GM19438 (cell line): ENCODE measurements around the gene UVRAG.

Experiments used
- ATAC-seq: cut with Tn5 transposase; IDR thresholded peaks from one replicate; pipeline ENCODE4 v1.9.1; 2021; ENCODE audit warnings: low read depth; ENCODE audit not compliant: unreplicated experiment

The UVRAG gene

DNA sequence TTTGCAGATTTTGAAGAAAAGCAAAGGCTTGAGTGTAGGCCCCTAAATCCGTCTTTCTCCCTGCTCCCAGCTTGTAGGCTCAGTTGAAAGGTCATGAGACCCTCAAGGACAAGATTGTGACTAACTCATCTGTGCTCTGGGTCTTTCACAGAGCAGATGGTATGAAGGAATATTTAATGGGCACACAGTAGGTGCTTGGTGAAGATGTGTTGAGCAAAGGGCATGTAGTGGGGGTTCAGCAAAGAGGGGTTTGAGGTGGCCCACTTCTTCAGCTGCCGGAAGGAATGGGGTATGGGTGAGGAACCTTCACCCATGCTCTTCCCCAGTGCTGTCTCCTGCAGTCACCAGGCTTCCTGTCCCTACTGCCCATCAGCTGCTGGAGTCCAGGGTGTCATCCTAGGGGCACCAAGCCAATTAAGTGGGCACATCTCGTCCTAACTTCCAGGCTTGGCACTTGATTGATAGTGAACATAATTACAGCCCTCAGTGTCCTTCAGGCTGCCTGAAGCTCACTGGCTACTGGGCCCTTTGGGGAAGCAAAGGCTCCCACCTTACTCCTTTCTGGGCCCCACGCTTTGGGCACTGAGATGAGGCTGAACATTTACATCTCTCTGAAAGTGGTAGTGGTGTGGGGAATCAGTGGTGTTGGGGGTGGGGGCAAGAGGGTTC, 31.5 kb upstream of the UVRAG start:
- ATAC-seq = no peak

DNA sequence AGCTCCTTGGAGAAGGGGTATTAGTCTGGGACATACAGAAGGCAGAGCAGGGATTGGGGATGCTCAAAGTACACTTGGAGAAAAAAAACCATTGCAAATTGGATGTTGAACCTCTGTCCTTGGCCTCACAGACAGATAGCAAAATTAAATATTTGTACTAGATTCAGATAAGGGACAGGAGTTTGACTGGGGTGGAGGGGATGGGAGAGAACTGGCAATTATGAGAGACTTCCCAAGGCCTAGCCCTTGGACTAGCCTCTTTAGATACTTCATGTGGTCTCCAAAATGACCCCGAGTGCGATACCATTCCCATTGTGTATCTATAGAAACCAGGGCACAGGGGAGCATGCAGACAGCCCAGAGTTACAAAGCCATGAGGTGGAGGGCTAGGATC, 30.9 kb upstream of the UVRAG start:
- no peak for ATAC-seq

DNA sequence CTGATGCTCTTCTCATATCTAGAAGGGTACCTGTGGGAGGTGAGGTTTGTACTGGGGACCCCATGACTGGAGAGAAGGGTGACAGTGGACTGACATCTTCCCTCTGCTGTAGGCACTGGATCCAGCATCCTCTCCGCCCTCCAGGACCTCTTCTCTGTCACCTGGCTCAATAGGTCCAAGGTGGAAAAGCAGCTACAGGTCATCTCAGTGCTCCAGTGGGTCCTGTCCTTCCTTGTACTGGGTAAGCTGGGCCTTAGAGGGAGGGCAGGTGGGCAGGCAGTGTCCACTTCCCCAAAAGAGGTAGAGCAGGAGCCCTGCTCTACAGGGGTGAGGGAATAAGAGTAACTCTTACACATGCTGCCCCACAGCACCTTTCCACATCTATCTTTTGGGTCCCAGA, 30.5 kb upstream of the UVRAG start:
- no peak for ATAC-seq

DNA sequence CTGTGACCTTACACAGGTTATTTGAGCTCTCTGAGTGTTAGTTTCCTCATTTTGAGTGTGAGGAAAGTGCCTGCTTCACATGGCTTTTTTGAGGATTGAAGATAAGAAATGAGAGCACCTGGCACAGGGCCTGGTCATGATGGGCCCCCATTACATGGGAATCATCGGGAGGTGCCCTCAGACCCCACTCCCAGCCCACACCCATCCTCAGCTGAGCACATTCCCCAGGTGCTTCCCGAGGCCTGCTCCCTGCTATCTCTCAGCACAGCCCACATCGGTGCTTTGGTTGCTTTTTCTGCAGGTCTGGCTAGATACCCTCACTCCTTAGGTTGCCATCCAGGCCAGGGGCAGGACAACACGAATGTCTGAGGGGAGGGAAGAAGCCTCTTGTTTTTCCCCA, 29.8 kb upstream of the UVRAG start:
- ATAC-seq = no peak

DNA sequence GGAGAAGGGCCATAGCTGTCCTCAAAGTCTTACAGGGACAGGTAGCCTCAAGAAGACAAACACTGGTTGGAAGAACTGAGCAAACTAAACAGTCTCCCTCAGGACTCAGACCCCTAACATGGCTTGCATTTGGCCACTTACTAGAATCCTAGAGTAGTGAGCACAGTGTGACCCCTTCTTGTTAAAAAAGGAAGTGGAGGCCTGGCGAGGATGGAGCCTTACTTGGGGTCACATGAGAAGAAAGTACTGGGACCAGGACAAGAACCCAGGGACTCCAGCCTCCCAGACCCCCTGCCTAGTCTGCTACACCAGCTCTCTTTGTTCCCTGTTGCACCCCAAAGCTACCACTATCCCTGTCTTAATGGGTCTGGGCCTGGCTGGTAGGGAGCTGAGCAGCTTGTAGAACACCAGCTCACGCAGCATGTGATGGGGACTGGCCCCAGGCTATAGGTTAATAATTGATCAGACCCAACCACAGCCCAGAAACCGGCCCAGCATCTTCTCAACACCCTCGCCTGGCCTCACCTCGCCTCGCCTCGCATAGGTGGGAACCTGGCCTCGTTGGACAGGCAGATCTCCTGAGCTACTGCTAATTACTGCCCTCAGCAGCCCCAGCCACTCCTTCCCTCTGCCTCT, 28.8 kb upstream of the UVRAG start:
- peak; percentile 87 for ATAC-seq

DNA sequence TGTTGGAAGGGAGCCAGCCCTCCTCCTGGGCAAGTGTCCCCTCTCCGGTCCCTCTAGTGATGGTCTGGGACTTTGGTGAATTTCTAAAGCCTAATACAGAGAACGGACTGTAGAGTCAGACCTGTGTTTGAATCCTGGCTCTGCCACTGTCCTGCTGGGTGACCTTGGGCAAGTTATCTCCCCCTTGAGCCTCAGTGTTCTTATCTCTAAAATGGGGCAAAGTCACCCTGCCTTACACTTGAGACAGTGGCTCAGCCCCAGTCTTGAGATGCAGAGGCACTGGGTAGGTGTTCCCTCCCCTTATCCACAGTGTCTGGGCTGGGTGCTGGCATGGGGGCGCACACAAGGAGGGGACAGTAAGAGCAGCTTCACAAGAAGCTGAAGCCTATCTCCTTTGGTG, 25.5 kb upstream of the UVRAG start:
- no peak for ATAC-seq

DNA sequence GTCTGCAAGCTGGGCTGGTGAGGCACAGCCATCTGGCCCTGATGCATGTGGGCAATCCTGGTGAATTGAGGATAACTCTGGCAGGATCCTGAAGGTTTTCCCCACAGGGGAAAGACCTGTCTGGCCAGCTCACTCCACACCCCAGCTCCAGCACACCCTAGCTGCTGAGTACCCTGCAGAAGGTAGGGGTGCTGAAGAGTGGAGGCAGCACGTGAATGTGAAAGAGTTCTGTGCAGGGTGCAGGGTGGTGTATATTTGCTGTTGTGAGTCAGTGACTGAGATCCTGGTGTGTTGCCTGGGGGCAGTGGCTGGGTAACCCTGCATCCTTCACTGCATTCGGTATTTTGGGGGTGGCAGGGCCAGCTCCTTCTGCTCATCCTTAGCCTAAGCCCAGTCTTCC, 24.0 kb upstream of the UVRAG start:
- ATAC-seq = no peak

DNA sequence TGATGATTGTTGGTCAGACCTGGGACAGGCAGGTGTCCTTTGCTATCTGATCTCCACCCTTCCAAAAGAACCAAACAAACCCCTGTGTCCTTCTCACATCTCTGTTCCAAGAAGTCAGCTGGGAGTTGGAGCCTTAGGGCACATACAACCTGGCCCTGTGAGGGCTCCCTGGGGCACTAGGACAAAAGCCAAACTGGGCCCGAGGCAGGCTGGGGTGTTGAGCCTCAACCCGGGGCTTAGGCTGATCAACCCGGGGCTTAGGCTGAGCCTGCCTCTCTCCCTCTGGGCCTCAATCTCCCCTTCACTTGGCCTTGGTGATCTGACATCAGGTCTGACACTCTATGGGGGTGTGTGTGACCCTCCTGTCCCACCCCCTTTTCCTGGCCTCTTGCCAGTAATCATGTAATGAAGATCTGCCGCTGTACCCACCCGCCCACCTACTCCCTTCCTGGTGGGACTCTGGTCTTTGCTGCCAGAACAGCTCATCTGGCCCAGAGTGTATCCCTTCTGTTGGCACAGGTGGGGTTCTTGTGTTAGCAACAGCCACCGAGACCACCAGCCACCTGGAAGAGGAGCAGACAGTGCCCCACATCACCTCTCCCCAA, 22.8 kb upstream of the UVRAG start:
- ATAC-seq = no peak

DNA sequence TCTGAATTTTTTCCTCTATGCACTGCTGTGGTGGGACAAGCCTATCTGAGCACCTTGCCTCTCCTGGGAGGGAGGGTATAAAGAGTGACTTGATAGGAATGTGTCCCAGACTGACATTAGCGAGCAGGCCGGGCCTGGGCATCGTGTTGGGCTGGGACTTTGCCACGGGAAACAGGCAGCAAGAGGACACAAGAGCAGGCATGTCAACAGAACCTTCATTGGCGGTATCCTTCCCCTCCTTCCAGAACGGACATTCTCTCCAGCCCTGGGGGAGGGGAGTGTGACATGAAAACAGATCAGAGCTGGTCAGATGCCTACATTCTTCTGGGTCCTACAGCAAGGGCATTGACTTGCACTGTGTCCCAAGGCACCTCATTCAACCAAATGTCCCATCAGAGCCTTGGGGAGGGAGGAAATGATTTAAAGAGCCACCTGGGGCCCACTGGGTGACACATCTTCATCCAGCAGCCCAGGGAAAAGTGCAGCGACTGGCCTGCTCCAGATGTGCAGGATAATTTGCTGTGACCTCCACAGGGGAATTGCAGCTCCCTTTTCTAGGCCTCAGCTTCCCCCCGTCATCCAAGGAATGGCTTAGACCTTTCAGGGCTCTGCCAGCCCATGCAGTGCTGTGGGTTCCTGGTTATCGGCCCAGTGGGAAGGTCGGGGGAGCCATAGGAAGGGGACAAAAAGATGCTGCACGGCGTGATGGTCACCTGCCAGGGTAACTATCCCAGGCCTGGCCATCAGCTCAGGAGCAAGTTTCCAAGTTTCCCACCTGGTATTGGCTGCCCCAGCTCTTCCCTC, 21.8 kb upstream of the UVRAG start:
- ATAC-seq = no peak

DNA sequence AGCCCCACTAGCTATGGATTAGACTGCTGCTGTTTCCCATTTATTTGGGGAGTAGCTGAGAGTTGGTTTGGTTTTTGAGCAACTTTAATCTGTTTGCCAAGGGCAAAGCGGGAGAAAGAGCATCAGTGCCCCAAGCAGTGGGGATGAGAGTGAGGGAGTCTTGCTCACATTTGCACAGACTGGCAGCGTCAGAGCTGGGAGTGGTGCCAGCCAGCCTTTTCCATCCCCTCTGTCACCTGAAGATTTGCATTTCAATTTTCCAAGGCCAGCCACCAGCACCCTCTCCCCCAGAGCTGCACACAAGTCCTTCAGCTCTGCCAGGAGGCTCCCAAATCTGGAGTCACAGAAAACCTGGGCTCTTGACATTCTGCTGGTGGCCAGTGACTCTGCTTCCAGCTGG, 21.0 kb upstream of the UVRAG start:
- no peak for ATAC-seq

DNA sequence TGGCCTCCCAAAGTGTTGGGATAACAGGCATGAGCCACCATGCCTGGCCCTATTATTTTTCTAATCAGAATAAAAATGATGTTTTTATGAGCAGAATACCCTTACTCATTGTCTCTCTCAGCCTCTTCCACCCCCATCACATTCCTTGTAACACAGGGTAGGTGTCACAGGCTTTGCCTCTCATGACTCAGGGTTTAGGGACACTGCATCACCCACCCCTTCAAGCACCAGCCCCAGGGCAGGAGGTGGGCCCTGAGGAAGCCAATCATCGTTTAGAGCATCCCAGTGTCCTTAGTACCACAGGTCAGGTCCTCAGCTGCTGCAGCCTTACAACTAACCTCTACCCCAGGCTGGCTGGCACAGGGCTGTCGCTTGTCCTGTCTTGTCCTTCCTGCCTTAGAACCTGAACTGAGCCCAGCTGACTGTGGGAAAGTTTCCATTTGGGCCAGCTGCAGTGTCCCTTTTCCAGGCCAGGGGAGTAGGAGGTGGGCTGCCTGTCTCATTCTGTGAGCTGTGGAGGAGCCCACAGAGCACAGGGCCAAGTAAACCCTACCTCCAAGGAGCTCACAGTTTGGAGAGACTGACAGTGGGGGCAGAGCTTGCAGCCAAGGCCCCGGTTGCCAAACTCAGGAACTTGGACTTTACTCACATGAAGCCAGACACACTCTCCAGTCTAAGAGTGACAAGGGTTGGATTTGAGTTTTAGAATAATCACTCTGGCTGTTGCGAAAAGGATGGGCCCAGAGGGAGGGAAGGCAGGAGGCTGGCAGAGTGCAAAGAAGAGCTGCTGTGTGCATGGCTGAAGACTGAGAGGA, 19.5 kb upstream of the UVRAG start:
- ATAC-seq = no peak

DNA sequence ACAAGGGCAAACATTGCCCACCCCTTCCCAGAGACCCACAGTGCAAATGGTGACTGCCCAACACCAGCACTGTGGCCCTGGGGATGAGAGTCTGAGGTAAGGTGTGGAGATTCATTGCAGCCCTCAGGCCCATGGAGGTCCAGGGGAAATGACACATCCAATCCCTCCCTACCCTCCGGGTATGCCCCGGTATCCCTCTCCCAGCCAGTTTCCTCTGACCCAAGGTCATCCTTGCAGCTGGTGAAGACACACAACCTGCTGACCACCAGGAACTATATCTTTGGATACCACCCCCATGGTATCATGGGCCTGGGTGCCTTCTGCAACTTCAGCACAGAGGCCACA, 18.9 kb upstream of the UVRAG start:
- no peak for ATAC-seq

DNA sequence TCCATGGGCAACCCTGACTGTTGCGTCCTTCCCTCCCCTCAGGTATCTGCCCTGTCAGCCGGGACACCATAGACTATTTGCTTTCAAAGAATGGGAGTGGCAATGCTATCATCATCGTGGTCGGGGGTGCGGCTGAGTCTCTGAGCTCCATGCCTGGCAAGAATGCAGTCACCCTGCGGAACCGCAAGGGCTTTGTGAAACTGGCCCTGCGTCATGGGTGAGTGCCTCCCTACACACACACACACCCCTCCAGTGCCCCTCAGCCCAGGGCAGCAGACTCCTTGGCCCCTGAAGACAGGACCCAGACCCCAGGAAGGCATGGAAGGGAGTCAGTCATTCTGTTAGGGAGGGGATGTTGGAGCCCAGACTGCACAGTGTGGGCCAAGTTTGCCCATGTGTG, 17.9 kb upstream of the UVRAG start:
- no peak for ATAC-seq

DNA sequence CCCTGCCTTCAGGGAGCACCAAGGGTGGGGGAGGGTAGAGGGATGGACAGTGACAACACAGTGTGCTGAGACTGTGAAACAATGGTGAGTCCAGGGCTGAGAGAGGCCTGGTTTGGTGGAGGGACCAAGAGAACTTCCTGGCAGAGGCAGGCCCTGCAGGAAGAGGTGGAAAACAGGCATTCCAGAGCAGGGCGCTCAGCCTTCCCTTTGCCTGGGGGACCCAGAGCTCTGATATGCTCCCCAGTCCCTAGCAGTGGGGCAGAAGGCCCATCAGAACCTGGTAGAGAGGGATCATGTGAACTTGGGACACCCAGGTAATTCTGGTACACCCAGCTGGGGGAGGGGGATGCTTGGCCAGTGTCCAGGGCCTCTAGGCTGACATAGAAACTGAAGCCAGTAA, 17.2 kb upstream of the UVRAG start:
- no peak for ATAC-seq

DNA sequence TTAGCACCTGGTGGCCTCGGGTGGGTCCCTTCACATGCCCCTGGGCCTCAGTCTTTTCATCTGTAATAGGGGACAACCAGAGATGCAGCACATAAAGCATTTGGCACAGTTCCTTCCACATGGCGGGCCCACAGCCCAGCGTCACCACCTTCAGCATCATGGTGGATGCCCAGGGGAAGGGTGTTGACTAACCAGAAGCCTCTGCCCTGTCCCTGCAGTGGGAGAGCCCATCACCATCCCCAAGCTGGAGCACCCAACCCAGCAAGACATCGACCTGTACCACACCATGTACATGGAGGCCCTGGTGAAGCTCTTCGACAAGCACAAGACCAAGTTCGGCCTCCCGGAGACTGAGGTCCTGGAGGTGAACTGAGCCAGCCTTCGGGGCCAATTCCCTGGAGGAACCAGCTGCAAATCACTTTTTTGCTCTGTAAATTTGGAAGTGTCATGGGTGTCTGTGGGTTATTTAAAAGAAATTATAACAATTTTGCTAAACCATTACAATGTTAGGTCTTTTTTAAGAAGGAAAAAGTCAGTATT, 14.8 kb upstream of the UVRAG start:
- no peak for ATAC-seq

DNA sequence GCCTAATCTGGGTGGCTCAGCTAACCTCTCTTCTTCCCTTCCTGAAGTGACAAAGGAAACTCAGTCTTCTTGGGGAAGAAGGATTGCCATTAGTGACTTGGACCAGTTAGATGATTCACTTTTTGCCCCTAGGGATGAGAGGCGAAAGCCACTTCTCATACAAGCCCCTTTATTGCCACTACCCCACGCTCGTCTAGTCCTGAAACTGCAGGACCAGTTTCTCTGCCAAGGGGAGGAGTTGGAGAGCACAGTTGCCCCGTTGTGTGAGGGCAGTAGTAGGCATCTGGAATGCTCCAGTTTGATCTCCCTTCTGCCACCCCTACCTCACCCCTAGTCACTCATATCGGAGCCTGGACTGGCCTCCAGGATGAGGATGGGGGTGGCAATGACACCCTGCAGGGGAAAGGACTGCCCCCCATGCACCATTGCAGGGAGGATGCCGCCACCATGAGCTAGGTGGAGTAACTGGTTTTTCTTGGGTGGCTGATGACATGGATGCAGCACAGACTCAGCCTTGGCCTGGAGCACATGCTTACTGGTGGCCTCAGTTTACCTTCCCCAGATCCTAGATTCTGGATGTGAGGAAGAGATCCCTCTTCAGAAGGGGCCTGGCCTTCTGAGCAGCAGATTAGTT, 14.2 kb upstream of the UVRAG start:
- no peak for ATAC-seq

DNA sequence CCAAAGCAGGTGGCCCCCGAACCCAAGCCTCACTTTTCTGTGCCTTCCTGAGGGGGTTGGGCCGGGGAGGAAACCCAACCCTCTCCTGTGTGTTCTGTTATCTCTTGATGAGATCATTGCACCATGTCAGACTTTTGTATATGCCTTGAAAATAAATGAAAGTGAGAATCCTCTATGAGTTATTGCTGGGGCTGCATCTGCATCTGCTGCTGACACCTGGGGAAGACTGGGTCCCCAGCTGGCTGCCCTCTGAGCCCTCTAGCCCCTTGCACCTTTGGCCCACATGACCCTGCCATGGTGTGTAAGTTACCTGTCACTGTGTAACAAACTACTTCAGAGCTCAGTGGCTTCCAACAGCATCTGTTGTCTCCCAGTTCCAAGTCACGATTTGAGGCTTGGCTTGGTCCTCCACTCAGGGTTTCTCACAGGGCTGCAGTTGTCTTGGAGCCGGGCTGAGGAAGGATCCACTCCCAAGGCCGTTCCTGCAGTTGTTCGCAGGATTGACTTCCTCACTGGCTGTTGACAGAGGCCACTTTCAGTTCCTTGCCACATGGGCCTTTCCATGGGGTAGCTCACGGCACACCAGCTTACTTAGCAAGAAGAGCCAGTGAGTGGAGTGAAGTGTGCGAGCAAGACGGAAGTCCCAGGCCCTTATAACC, 13.5 kb upstream of the UVRAG start:
- ATAC-seq = no peak

DNA sequence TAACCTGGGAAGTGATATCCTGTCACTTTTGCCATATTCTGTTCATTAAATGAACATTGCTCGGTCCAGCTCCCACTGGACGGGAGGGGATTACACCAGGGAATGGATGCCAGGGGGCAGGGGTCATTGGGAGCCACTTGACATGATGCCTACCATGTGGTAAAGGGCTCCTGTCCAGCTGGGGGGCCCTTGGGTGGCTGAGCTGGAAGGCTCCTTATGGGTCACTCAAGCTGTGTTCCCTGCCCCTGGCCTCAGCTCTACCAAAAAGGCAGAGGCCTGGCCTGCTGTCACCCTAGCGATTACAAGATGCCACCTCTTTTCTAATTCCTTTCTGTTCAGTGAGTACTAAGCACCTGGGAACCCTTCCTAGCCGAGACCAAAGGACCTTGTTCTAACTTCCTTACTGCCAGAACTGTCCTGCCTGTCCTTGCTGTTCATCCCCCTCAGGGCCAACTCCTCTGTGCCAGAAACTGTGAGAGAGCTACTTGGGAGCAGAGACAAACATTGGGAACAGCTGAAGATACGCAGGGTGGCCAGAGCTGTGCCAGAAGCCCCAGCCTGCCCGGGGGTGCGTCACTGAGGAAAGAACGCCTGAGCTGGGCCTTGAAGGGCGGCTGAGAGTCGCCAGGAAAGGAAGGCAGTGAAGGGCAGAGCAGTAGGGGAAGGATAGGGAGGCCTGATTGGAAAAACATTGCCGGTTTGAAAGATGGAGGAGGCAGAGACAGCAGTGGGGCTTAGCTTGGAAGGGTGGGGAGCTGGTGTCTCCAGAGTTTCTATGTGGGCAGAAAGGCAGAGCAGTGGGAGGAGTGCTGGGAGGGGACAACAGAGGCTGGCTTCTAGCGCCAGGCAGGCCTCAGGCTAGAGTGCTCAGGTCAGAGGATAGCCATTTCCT, 12.7 kb upstream of the UVRAG start:
- ATAC-seq = no peak
